ENCODE results near the gene FAM171A1.

Gene FAM171A1

GRCh38 chr10:15314482-15315045, 56.5 kb downstream of the FAM171A1 start:
- Histone ChIP-seq H3K4me3 (ENCODE audit: low read length) (no peak overlapping the region), H3K4me2 (ENCODE audit: low read length) (no peak overlapping the region), H3K9ac (ENCODE audit: low read length) (no peak overlapping the region), H2AFZ (ENCODE audit: low read depth, low read length) (no peak overlapping the region), H3K4me1 (ENCODE audit: low read length) (no peaks in the 10 kb centered on the region), H3K79me2 (ENCODE audit: low read length) (no peaks in the 10 kb centered on the region), H4K20me1 (ENCODE audit: insufficient read depth, low read length) (no peaks in the 10 kb centered on the region), H3K27me3 (ENCODE audit: low read depth, low read length) (no peaks in the 10 kb centered on the region), H3K27ac (ENCODE audit: low read length) (no peak overlapping the region), H3K36me3 (replicated peaks; ENCODE audit: low read depth, low read length) (no peaks in the 10 kb centered on the region), H3K9me3 (ENCODE audit: insufficient read depth, low read length) (no peaks in the 10 kb centered on the region)
- TF ChIP-seq EZH2phosphoT487 (IDR thresholded peaks at IDR 0.05; ENCODE audit: low read depth): no peak
- TF ChIP-seq CTCF (IDR thresholded peaks at IDR 0.05; ENCODE audit: low read depth, low read length): no peak

GRCh38 chr10:15313843-15314242, 57.2 kb downstream of the FAM171A1 start:
- no peak overlapping the region for H3K9ac ChIP-seq (ENCODE audit: low read length)
- no peaks in the 10 kb centered on the region for H3K4me1 ChIP-seq (ENCODE audit: low read length)
- no peaks in the 10 kb centered on the region for H3K36me3 ChIP-seq (replicated peaks; ENCODE audit: low read depth, low read length)
- H2AFZ ChIP-seq (ENCODE audit: low read depth, low read length): no peak overlapping the region
- H3K9me3 ChIP-seq (ENCODE audit: insufficient read depth, low read length): no peaks in the 10 kb centered on the region
- no peak overlapping the region for H3K27ac ChIP-seq (ENCODE audit: low read length)
- H4K20me1 ChIP-seq (ENCODE audit: insufficient read depth, low read length): no peaks in the 10 kb centered on the region
- no peak overlapping the region for H3K4me2 ChIP-seq (ENCODE audit: low read length)
- H3K27me3 ChIP-seq (ENCODE audit: low read depth, low read length): no peaks in the 10 kb centered on the region
- TF ChIP-seq EZH2phosphoT487 (IDR thresholded peaks at IDR 0.05; ENCODE audit: low read depth) (no peak), CTCF (IDR thresholded peaks at IDR 0.05; ENCODE audit: low read depth, low read length) (no peak)
- no peak overlapping the region for H3K4me3 ChIP-seq (ENCODE audit: low read length)
- no peaks in the 10 kb centered on the region for H3K79me2 ChIP-seq (ENCODE audit: low read length)

- TF ChIP-seq CTCF (IDR thresholded peaks at IDR 0.05; ENCODE audit: low read depth, low read length) (no peak), EZH2phosphoT487 (IDR thresholded peaks at IDR 0.05; ENCODE audit: low read depth) (no peak)
- H3K27ac ChIP-seq (ENCODE audit: low read length): no peak overlapping the region
- no peaks in the 10 kb centered on the region for H3K9me3 ChIP-seq (ENCODE audit: insufficient read depth, low read length)
- H3K79me2 ChIP-seq (ENCODE audit: low read length): no peaks in the 10 kb centered on the region
- H3K4me3 ChIP-seq (ENCODE audit: low read length): no peak overlapping the region
- no peaks in the 10 kb centered on the region for H3K4me1 ChIP-seq (ENCODE audit: low read length)
- no peaks in the 10 kb centered on the region for H3K36me3 ChIP-seq (replicated peaks; ENCODE audit: low read depth, low read length)
- no peak overlapping the region for H3K4me2 ChIP-seq (ENCODE audit: low read length)
- no peaks in the 10 kb centered on the region for H3K27me3 ChIP-seq (ENCODE audit: low read depth, low read length)
- H4K20me1 ChIP-seq (ENCODE audit: insufficient read depth, low read length): no peaks in the 10 kb centered on the region
- no peak overlapping the region for H2AFZ ChIP-seq (ENCODE audit: low read depth, low read length)
- H3K9ac ChIP-seq (ENCODE audit: low read length): no peak overlapping the region
Observed at GRCh38 chr10:15313047-15313446, 58.0 kb downstream of the FAM171A1 start.

- no peaks in the 10 kb centered on the region for H3K9me3 ChIP-seq (ENCODE audit: insufficient read depth, low read length)
- TF ChIP-seq EZH2phosphoT487 (IDR thresholded peaks at IDR 0.05; ENCODE audit: low read depth): no peak
- no peak for TF ChIP-seq CTCF (IDR thresholded peaks at IDR 0.05; ENCODE audit: low read depth, low read length)
Observed at GRCh38 chr10:15311569-15312280, 59.4 kb downstream of the FAM171A1 start.

More at GRCh38 chr10:15311569-15312280, 59.4 kb downstream of the FAM171A1 start:
- H4K20me1 ChIP-seq (ENCODE audit: insufficient read depth, low read length): no peaks in the 10 kb centered on the region
- H3K36me3 ChIP-seq (replicated peaks; ENCODE audit: low read depth, low read length): no peaks in the 10 kb centered on the region
- no peak overlapping the region for H3K27ac ChIP-seq (ENCODE audit: low read length)
- no peaks in the 10 kb centered on the region for H3K79me2 ChIP-seq (ENCODE audit: low read length)
- H2AFZ ChIP-seq (ENCODE audit: low read depth, low read length): no peak overlapping the region
- H3K27me3 ChIP-seq (ENCODE audit: low read depth, low read length): no peaks in the 10 kb centered on the region
- H3K4me3 ChIP-seq (ENCODE audit: low read length): no peak overlapping the region
- H3K4me2 ChIP-seq (ENCODE audit: low read length): no peak overlapping the region
- H3K4me1 ChIP-seq (ENCODE audit: low read length): no peaks in the 10 kb centered on the region
- no peak overlapping the region for H3K9ac ChIP-seq (ENCODE audit: low read length)

All from OCI-LY3 (cell line).